Body of pancreas (tissue), 4 donors: ENCODE results near the gene SLC6A13. TPM values are rescaled to one million over a fixed set of nuclear protein-coding genes. Genes with fewer than 3 reads are reported as not detected.

Experiments used
- ATAC-seq: fragments of 150-250 bp; one replicate; pipeline ENCODE4 v1.9.1; 2016
- DNase-seq, 4 donors: peaks; one replicate each; pipeline ENCODE4 v3.0.0-alpha.2; 2019
- H3K27ac ChIP-seq, 4 donors: fragments of 200-600 bp; sonication (generic); 1 replicate in 3 of 4; 2 replicates in 1 of 4; pipeline versions ENCODE4 v1.5.1 to v1.6.1; 2016 to 2019; ENCODE audit warnings: mild to moderate bottlenecking in 1 of 4, mixed read lengths in 1 of 4, moderate library complexity in 1 of 4
- H3K27me3 ChIP-seq, 2 donors: fragments of 200-600 bp; sonication (generic); one replicate each; pipeline ENCODE4 v1.6.0; 2016; ENCODE audit warnings: mild to moderate bottlenecking in 1 of 2
- H3K36me3 ChIP-seq, 2 donors: fragments of 200-600 bp; sonication (generic); replicated peaks in 1 of 2; 2 replicates each; pipeline ENCODE4 v1.5.1; 2016; ENCODE audit warnings: low read depth in 2 of 2; ENCODE audit not compliant: insufficient read depth in 1 of 2
- H3K4me1 ChIP-seq: fragments of 200-600 bp; sonication (generic); one replicate; pipeline ENCODE4 v1.6.0; 2016
- H3K4me3 ChIP-seq, 2 donors: fragments of 200-600 bp; sonication (generic); 1 replicate in 1 of 2; 2 replicates in 1 of 2; pipeline ENCODE4 v1.5.1; 2016 to 2019
- H3K9me3 ChIP-seq, 3 donors: fragments of 200-600 bp; sonication (generic); 1 replicate in 2 of 3; 2 replicates in 1 of 3; pipeline ENCODE4 v1.5.1; 2016
- CTCF ChIP-seq, 7 experiments: fragments of 450-650 bp in 4 of 7; fragments of 200-600 bp in 3 of 7; sonication (generic) in 3 of 7; IDR thresholded peaks; one replicate each; pipeline ENCODE4 v1.5.1; 2016 to 2019; ENCODE audit warnings: antibody characterized with exemption in 7 of 7
- POLR2A ChIP-seq, 3 donors: fragments of 450-650 bp; IDR thresholded peaks; one replicate each; pipeline ENCODE4 v1.6.1; 2016; ENCODE audit warnings: antibody characterized with exemption in 3 of 3, mild to moderate bottlenecking in 2 of 3
- WGBS, 2 donors: methylation state at CpG; one replicate each; pipeline ENCODE4 v1.1.5; 2017; 5-methylcytosine and 5-hydroxymethylcytosine counted together
- intact Hi-C: fragments of 100-400 bp; cut with DNase I; formaldehyde crosslinking; loops from one replicate; pipeline ENCODE4 v1.15.1; 2023
- total RNA-seq, 2 donors: library from RNA; depleted of rRNA; stranded (reverse); fragments of >200 nt; gene quantifications; one replicate each; pipeline ENCODE4 v1.1.0, GENCODE V29; 2016

SLC6A13 gene
- total RNA-seq, 2 donors from 2014 or later: not detected

- H3K27ac ChIP-seq: no peak overlapping the region
- H3K27me3 ChIP-seq: no peaks in the 10 kb centered on the region
- DNase-seq (no peak), ATAC-seq (no peak)
- H3K36me3 ChIP-seq: no peaks in the 10 kb centered on the region
- no peaks in the 10 kb centered on the region for H3K4me1 ChIP-seq
- TF ChIP-seq POLR2A (IDR thresholded peaks at IDR 0.05) (no peak), CTCF (IDR thresholded peaks at IDR 0.05) (no peak)
- intact Hi-C loops: no loop called here
- H3K9me3 ChIP-seq: no peaks in the 10 kb centered on the region
- H3K4me3 ChIP-seq: no peak overlapping the region
- 31 to 49% methylated on average over 3 to 23 of the region's 23 CpGs for WGBS, 2 donors
These were observed 88.0 kb downstream of the SLC6A13 start for GRCh38 chr12:174596-174995.

DNA sequence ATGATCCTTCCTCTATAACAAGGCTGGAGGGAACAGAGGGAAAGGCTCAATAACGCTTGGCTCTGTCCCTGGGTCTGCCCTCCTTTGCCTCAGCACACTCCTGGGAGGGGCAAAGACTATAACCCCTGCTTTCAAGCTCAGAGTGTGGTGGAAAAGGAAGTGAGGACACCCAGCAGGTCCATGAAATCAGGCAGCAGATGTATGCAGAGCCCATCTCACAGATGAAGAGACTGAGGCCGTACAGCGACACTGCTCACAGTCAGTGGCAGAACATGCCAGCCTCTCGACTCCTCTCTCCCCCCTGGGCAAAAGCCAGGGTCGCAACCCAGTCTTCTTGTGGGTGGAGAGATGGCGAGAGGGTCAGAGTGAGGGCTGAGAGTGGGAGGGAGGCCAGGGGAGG lies 88.5 kb downstream of the SLC6A13 start:
- intact Hi-C loops: no loop called here
- no peaks in the 10 kb centered on the region for H3K9me3 ChIP-seq
- no peak overlapping the region for H3K4me3 ChIP-seq
- H3K27ac ChIP-seq: no peak overlapping the region
- no peak for ATAC-seq
- no peak for TF ChIP-seq CTCF (IDR thresholded peaks at IDR 0.05)
- TF ChIP-seq POLR2A (IDR thresholded peaks at IDR 0.05): no peak
- H3K36me3 ChIP-seq: no peaks in the 10 kb centered on the region
- no peaks in the 10 kb centered on the region for H3K4me1 ChIP-seq
- 70 to 75% methylated on average over 6 of the region's 6 CpGs for WGBS, 2 donors
- DNase-seq: no peak
- H3K27me3 ChIP-seq: no peaks in the 10 kb centered on the region

- TF ChIP-seq CTCF (IDR thresholded peaks at IDR 0.05): no peak
- TF ChIP-seq POLR2A (IDR thresholded peaks at IDR 0.05): no peak
- 79% methylated on average over 9 to 15 of the region's 15 CpGs for WGBS, 2 donors
- no peak for ATAC-seq
- H3K36me3 ChIP-seq: no peaks in the 10 kb centered on the region
- H3K4me3 ChIP-seq: no peak overlapping the region
- H3K27ac ChIP-seq: no peak overlapping the region
- no peaks in the 10 kb centered on the region for H3K4me1 ChIP-seq
- no peak for DNase-seq
- intact Hi-C loops: no loop called here
- no peaks in the 10 kb centered on the region for H3K27me3 ChIP-seq
- H3K9me3 ChIP-seq: no peaks in the 10 kb centered on the region
These were observed 89.9 kb downstream of the SLC6A13 start for GRCh38 chr12:172732-173161.

GRCh38 chr12:171743-172676 lies 90.6 kb downstream of the SLC6A13 start:
- TF ChIP-seq CTCF (IDR thresholded peaks at IDR 0.05) (no peak), POLR2A (IDR thresholded peaks at IDR 0.05) (no peak)
- Histone ChIP-seq H3K4me1 (no peaks in the 10 kb centered on the region), H3K27ac (no peak overlapping the region), H3K27me3 (no peaks in the 10 kb centered on the region), H3K9me3 (no peaks in the 10 kb centered on the region), H3K36me3 (no peaks in the 10 kb centered on the region), H3K4me3 (no peak overlapping the region)
- intact Hi-C loops: no loop called here
- no peak for DNase-seq
- no peak for ATAC-seq
- 56 to 57% methylated on average over 14 of the region's 18 CpGs for WGBS, 2 donors

DNA sequence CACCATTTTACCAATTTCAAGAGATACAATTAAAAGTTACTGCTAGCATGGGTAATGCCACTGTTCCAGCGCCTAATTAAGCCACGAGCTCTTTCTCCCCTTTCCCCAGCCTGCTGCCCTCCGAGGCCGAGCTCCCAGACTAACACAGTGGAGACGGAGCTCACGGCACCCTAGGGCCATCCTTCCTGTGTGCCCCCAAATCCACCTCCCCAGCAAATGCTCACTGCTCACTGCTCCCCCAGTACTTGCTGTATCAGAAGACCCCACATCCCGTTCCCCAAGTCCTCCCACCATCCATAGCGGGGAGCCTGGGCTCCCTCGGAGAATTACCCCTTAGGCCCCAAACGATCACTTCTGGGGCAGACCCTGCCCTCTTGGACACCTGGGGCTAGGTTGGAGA lies 91.4 kb downstream of the SLC6A13 start:
- no peak for TF ChIP-seq POLR2A (IDR thresholded peaks at IDR 0.05)
- no peak for TF ChIP-seq CTCF (IDR thresholded peaks at IDR 0.05)
- DNase-seq: no peak
- H3K4me1 ChIP-seq: no peaks in the 10 kb centered on the region
- no peak for ATAC-seq
- H3K27me3 ChIP-seq: no peaks in the 10 kb centered on the region
- no peak overlapping the region for H3K27ac ChIP-seq
- WGBS, 2 donors: 79 to 83% methylated on average over 9 to 10 of the region's 10 CpGs
- intact Hi-C loops: no loop called here
- no peaks in the 10 kb centered on the region for H3K36me3 ChIP-seq
- no peak overlapping the region for H3K4me3 ChIP-seq
- H3K9me3 ChIP-seq: no peaks in the 10 kb centered on the region
